H1 (cell line): ENCODE data around the gene MYO9A. TPM values are rescaled to one million over a fixed set of nuclear protein-coding genes. Genes with fewer than 3 reads are reported as not detected.

ENCODE experiments used
- CHD1 ChIP-seq: IDR thresholded peaks from 2 replicates; pipeline ENCODE4 v1.6.1; 2012; ENCODE audit warnings: low read depth, low read length, improper control_type of control experiment
- KDM4A ChIP-seq: IDR thresholded peaks from one replicate; pipeline ENCODE4 v1.7.1; 2012; ENCODE audit warnings: low read depth, mild to moderate bottlenecking, moderate library complexity, low read length, inconsistent platforms; ENCODE audit not compliant: severe bottlenecking
- polyA plus RNA-seq, 7 experiments: library from polyadenylated mRNA; depleted of rRNA in 3 of 7; stranded (reverse) in 5 of 7; unstranded in 2 of 7; fragments of >200 nt in 5 of 7; fragments of 200-250 nt in 2 of 7; gene quantifications; 1 replicate in 5 of 7; 2 replicates in 1 of 7; 4 replicates in 1 of 7; pipeline versions ENCODE4 v1.2.1 to v1.2.3, GENCODE V29; 2011 to 2013; ENCODE audit warnings: missing spikeins in 2 of 7, mixed read lengths in 2 of 7
- total RNA-seq: library from RNA; stranded (reverse); fragmentation: NEBNext Ultra II Directional; extraction: Animal tissue kit (Norgen Biotek cat#: 25700); gene quantifications from 2 replicates; pipeline ENCODE4 v1.2.1, GENCODE V29; 2021
- TF ChIP-seq, protein P1 (sequence below): IDR thresholded peaks from 2 replicates; pipeline ENCODE4 v1.6.1; 2011; ENCODE audit warnings: low read depth, mild to moderate bottlenecking, low read length; ENCODE audit not compliant: insufficient read depth

The MYO9A gene
- total and polyA plus RNA-seq, 2 of the 8 experiments (the other 6 are each of a cell fraction or from before 2014, with no cell fraction given) = 3.9 to 26.0 TPM

DNA sequence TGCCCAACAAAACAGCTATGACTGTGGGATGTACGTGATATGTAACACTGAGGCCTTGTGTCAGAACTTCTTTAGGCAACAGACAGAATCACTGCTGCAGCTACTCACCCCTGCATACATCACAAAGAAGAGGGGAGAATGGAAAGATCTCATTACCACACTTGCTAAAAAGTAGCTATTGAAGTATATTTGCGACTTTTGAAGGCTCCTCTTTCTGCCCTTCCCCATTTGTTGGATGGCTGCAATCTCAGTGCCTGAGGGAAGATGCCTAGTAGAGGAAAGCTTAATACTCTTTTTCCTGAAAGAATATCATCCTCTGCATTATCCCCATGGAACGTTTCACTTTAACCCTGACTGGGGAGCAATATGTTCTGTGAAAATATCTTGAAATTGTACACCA lies 22.1 kb upstream of the MYO9A start (continued):
- TF ChIP-seq KDM4A (no peak), CHD1 (no peak)
- TF ChIP-seq, protein P1, sequence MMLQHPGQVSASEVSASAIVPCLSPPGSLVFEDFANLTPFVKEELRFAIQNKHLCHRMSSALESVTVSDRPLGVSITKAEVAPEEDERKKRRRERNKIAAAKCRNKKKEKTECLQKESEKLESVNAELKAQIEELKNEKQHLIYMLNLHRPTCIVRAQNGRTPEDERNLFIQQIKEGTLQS = no peak
